GM12874 (cell line): ENCODE measurements around the gene CFAP57.

ENCODE experiments used
- TF ChIP-seq, protein P1 (sequence below): IDR thresholded peaks from 2 replicates; pipeline ENCODE4 v1.5.1; 2011; ENCODE audit warnings: low read depth, mild to moderate bottlenecking, control low read depth, low read length, moderate library complexity; ENCODE audit not compliant: insufficient read depth

CFAP57 gene

DNA sequence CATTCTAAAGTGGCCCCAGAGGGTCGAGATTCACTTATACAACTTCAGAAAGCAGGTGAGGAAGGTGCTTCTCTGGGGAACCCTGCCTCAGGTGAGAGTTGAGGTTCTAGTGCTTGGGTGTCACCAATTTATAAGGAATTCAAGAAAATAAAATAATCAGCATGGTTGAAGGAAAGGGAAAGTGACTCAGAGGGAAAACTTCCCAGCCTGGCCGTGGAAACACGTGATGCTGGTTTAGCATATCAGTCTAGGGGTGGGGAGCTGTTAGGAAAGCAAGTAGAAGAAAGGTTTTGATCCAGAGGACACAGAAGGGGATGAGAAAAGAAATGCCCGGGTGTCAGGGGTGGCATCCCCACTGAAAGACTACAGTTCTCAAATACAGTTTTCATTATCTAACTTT lies 59.9 kb downstream of the CFAP57 start:
- TF ChIP-seq, protein P1, sequence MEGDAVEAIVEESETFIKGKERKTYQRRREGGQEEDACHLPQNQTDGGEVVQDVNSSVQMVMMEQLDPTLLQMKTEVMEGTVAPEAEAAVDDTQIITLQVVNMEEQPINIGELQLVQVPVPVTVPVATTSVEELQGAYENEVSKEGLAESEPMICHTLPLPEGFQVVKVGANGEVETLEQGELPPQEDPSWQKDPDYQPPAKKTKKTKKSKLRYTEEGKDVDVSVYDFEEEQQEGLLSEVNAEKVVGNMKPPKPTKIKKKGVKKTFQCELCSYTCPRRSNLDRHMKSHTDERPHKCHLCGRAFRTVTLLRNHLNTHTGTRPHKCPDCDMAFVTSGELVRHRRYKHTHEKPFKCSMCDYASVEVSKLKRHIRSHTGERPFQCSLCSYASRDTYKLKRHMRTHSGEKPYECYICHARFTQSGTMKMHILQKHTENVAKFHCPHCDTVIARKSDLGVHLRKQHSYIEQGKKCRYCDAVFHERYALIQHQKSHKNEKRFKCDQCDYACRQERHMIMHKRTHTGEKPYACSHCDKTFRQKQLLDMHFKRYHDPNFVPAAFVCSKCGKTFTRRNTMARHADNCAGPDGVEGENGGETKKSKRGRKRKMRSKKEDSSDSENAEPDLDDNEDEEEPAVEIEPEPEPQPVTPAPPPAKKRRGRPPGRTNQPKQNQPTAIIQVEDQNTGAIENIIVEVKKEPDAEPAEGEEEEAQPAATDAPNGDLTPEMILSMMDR = no peak

DNA sequence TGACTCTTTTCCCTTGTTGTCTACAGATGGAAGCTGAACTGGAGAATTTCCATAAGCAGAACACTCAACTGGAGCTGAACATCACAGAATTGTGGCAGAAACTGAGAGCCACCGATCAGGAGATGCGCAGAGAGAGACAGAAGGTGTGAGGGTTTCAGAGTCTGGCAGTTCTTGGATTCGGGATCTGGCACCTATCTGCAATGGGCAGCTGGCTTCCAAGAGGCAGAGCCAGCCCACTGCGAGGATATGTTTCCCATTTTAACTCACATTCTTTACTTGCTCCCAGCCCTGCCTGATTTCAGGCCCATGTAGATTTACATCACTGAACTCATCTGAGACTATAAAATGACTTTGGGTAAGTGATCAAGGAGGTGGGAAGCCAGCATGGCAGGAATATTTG lies 60.4 kb downstream of the CFAP57 start:
- TF ChIP-seq, protein P1 = no peak

DNA sequence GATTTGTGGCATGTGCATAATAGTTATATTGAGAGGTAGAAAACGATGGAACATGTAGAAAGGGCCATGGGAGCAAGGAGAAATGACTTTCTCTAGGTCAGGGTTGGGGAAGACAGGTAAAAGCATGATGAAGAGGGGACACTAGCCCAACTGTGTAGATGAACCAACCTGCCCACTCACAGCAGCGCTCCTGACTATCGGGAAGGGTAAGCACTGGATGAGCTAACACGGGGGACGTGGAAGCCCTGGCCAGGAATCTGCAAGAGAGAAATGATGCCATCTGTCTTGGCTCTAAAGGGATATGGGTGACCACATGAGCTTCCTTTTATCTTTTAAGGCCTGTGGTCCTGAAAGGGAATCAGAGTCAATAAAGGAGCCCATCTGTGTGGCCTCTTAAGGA lies 61.5 kb downstream of the CFAP57 start:
- TF ChIP-seq, protein P1 = no peak

DNA sequence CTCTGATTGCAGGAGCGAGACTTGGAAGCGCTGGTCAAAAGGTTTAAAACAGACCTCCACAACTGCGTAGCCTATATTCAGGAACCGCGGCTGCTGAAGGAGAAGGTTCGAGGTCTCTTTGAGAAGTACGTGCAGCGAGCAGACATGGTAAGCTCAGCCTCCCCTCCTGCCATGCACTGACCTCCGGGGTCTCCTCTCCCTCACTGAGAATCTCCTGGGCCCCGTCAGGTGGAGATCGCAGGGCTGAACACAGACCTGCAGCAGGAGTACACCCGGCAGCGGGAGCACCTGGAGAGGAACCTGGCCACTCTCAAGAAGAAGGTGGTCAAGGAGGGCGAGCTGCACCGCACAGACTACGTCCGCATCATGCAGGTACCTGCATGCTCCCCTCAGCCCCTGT lies 62.1 kb downstream of the CFAP57 start:
- TF ChIP-seq, protein P1 = no peak

DNA sequence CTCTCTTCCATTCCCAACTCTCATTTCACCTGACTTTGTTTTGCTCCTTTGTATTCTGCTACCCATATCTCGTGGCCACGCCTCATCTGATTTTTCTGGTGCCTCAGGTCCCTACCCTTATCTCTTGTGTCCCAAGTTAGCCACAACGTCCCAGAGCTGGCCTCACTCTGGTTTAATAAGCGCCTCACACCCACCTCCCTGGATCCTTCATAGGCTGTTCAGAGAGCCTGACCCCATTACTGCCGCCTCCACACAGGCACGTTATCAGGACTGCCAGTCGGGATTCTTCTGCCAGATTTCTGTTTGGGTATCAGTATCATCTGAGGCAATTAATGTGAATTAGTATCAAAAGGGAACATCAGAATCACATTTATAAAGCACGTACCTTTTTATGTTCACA lies 62.9 kb downstream of the CFAP57 start:
- TF ChIP-seq, protein P1 = no peak

DNA sequence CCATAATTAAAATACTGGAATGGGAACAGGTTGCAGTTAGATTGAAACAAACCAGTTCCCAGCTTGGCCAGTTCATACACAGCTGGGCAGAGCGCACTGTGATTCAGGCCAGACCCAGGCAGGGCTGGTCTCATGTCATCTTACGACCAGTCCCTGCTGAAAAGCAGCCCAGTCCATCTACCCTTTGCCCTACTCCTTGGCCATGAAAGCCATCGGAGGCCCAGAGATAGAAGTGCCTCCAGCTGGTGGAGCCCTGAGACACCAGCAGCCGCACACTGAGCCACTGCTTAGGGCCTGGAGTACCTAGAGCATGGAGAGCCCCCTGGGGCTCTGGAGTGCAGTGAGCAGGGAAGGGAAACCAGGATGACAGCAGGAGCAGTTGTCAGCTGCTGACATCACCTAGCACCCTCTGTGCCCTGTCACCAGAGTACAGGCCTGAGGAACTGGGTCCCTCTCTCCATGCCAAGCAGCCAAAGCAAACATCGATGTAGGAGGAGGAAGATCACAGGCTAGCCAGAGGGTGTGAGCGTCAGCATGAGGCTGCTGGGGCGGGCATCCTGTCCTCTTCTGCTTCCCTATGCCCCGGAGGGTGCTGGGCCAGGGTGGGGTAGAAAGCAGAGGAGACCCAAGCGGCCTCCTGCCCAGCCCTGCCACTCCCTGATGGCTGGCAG lies 63.5 kb downstream of the CFAP57 start:
- TF ChIP-seq, protein P1 = no peak

DNA sequence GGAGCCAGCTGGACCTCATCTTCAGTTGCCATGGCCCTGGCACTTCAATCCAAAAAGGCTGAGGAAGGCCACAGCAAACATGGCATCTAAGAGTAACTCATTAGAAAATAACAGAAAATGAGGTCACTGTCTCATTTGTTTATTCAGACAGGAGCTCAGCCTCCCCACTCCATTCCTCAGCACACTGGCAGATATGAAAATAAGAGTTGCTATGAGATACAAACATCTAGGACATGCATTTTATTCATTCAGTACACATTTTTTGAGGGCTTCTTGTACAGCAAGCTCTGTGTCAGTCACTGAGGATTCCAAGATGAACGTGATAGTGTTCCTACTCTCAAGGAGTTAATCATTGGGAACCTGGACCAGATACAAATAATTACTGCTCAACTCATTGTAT lies 65.0 kb downstream of the CFAP57 start:
- TF ChIP-seq, protein P1 = no peak

DNA sequence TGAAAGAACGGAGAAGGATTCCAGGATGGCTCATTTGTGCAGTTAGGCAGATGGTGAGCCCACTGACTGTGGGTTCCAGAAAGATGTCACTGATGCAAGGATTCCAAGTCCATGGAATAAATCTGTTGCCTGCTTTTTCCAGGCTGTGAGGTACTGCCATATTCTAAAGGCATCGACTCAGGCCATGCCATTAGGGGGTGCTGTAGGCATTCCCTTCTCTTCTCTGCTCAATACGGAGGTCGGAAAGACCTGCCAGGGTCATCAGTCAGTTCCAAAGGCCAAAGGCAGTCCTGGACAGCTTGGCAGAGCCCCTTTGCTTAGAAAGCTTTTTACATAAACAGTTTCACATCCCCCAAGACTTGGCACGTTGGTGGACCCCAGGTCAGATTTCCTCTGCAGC lies 66.0 kb downstream of the CFAP57 start:
- TF ChIP-seq, protein P1 = peak; percentile 73
